NT2/D1 (cell line): ENCODE measurements around the gene OR56A4.

Experiments
- DNase-seq: peaks from one replicate; pipeline ENCODE4 v3.0.0-alpha.2; 2011; ENCODE audit warnings: low read depth, low spot score
- H3K27me3 ChIP-seq: 2 replicates; pipeline ENCODE4 v1.6.0; 2011; ENCODE audit warnings: mild to moderate bottlenecking; ENCODE audit not compliant: insufficient read length, insufficient read depth
- H3K36me3 ChIP-seq: 2 replicates; pipeline ENCODE4 v1.6.1; 2011; ENCODE audit warnings: mild to moderate bottlenecking, low read length, mixed read lengths; ENCODE audit not compliant: insufficient read depth, insufficient read length
- H3K4me1 ChIP-seq: 2 replicates; pipeline ENCODE4 v1.5.1; 2011; ENCODE audit not compliant: insufficient read depth, insufficient read length
- H3K4me3 ChIP-seq: 2 replicates; pipeline ENCODE4 v1.5.1; 2011; ENCODE audit warnings: low read depth; ENCODE audit not compliant: insufficient read length
- H3K9ac ChIP-seq: 2 replicates; pipeline ENCODE4 v1.6.0; 2011; ENCODE audit warnings: low read depth; ENCODE audit not compliant: insufficient read length
- H3K9me3 ChIP-seq: 2 replicates; pipeline ENCODE4 v1.5.1; 2011; ENCODE audit warnings: mild to moderate bottlenecking, low read length; ENCODE audit not compliant: insufficient read depth
- SUZ12 ChIP-seq: IDR thresholded peaks from 2 replicates; pipeline ENCODE4 v1.6.1; 2011; ENCODE audit not compliant: insufficient read length, insufficient read depth; ENCODE audit errors: extremely low read depth
- YY1 ChIP-seq: IDR thresholded peaks from 2 replicates; pipeline ENCODE4 v1.6.1; 2011; ENCODE audit not compliant: insufficient read length, insufficient read depth
- ZNF274 ChIP-seq: IDR thresholded peaks from 2 replicates; pipeline ENCODE4 v1.6.1; 2011; ENCODE audit warnings: mild to moderate bottlenecking, low read depth, low read length

The OR56A4 gene

GRCh38 chr11:5955586-5955985, 51.2 kb downstream of the OR56A4 start:
- no peak for TF ChIP-seq ZNF274
- TF ChIP-seq YY1: no peak
- TF ChIP-seq SUZ12: no peak
- H3K4me1 ChIP-seq: no peaks in the 10 kb centered on the region
- H3K27me3 ChIP-seq: no peaks in the 10 kb centered on the region
- peaks cover 10% of the 10 kb centered on the region; the same call in 1 of the 2 replicates for H3K9me3 ChIP-seq
- H3K36me3 ChIP-seq: no peaks in the 10 kb centered on the region
- no peak overlapping the region for H3K4me3 ChIP-seq
- no peak for DNase-seq
- H3K9ac ChIP-seq: no peak overlapping the region
